KBM-7 (cell line): Measurements from ENCODE around the gene KIAA0040.

ENCODE experiments used
- DNase-seq: peaks from one replicate; pipeline ENCODE4 v3.0.0-alpha.2; 2015
- in situ Hi-C: fragments of 300-500 bp; cut with MboI; formaldehyde crosslinking; loops from 2 replicates; pipeline ENCODE4 v1.14.3; 2020; ENCODE audit warnings: low sequenced_read_pairs, low pct_unique_long_range_greater_than_20kb, mixed read lengths

Gene KIAA0040

GRCh38 chr1:175192630-175193526 is at the start of gene KIAA0040:
KIAA0040 (minus strand) TSS chr1:175192776; CDS start chr1:175161013, 31,763 bp downstream.
- in situ Hi-C loops, result no loop called here
- DNase-seq, result peak; percentile 83

- DNase-seq, result no peak
- in situ Hi-C loops, result no loop called here
Observed at GRCh38 chr1:175237389-175237788, 44.8 kb upstream of the KIAA0040 start.

- DNase-seq, result no peak
- in situ Hi-C loops, result no loop called here
Observed at GRCh38 chr1:175234639-175235038, 42.1 kb upstream of the KIAA0040 start.

- in situ Hi-C loops, result no loop called here
- no peak for DNase-seq
Observed at GRCh38 chr1:175232335-175232734, 39.8 kb upstream of the KIAA0040 start.

GRCh38 chr1:175225805-175226129 is 33.2 kb upstream of the KIAA0040 start:
- DNase-seq, result no peak
- in situ Hi-C loops, result no loop called here

GRCh38 chr1:175222296-175222938 is 29.8 kb upstream of the KIAA0040 start:
- in situ Hi-C loops, result no loop called here

GRCh38 chr1:175221557-175222175 is 29.1 kb upstream of the KIAA0040 start:
- DNase-seq, result no peak
- in situ Hi-C loops, result no loop called here

More at GRCh38 chr1:175222296-175222938, 29.8 kb upstream of the KIAA0040 start:
- DNase-seq, result no peak

- DNase-seq, result no peak
- in situ Hi-C loops, result no loop called here
Observed at GRCh38 chr1:175220853-175221556, 28.4 kb upstream of the KIAA0040 start.

GRCh38 chr1:175219774-175220173 is 27.2 kb upstream of the KIAA0040 start:
- in situ Hi-C loops, result no loop called here

GRCh38 chr1:175218786-175219434 is 26.3 kb upstream of the KIAA0040 start:
- no peak for DNase-seq
- in situ Hi-C loops, result no loop called here

More at GRCh38 chr1:175219774-175220173, 27.2 kb upstream of the KIAA0040 start:
- DNase-seq, result peak; percentile 38

- in situ Hi-C loops, result no loop called here
- DNase-seq, result no peak
Observed at GRCh38 chr1:175217721-175218531, 25.4 kb upstream of the KIAA0040 start.

GRCh38 chr1:175216444-175216843 is 23.9 kb upstream of the KIAA0040 start:
- in situ Hi-C loops, result no loop called here
- no peak for DNase-seq

- in situ Hi-C loops, result no loop called here
- no peak for DNase-seq
Observed at GRCh38 chr1:175211656-175212055, 19.1 kb upstream of the KIAA0040 start.

- in situ Hi-C loops, result no loop called here
- DNase-seq, result no peak
Observed at GRCh38 chr1:175210744-175211143, 18.2 kb upstream of the KIAA0040 start.

GRCh38 chr1:175209493-175209921 is 16.9 kb upstream of the KIAA0040 start:
- no peak for DNase-seq
- in situ Hi-C loops, result no loop called here

- DNase-seq, result peak; percentile 86
- in situ Hi-C loops, result no loop called here
Observed at GRCh38 chr1:175208773-175209492, 16.4 kb upstream of the KIAA0040 start.

GRCh38 chr1:175207971-175208370 is 15.4 kb upstream of the KIAA0040 start:
- in situ Hi-C loops, result no loop called here
- DNase-seq, result no peak

GRCh38 chr1:175206687-175207086 is 14.1 kb upstream of the KIAA0040 start:
- in situ Hi-C loops, result no loop called here
- no peak for DNase-seq
